GM20000 (cell line): Measurements from ENCODE around the gene GALNT2.
A peak's percentile ranks its signal among the peaks of the same experiment; 100 is the strongest.

Experiments
- DNase-seq: peaks from one replicate; pipeline ENCODE4 v3.0.0; 2012; ENCODE audit warnings: low spot score
- CTCF ChIP-seq: IDR thresholded peaks from 2 replicates; pipeline ENCODE4 v1.5.1; 2012; ENCODE audit warnings: mild to moderate bottlenecking, control low read depth; ENCODE audit errors: extremely low read depth, missing control alignments

GALNT2 gene

GRCh38 chr1:230323686-230324085 lies 256.6 kb downstream of the GALNT2 start:
- DNase-seq = no peak
- TF ChIP-seq CTCF = no peak

GRCh38 chr1:230326971-230327891 lies 260.2 kb downstream of the GALNT2 start:
- no peak for DNase-seq
- TF ChIP-seq CTCF = no peak

DNA sequence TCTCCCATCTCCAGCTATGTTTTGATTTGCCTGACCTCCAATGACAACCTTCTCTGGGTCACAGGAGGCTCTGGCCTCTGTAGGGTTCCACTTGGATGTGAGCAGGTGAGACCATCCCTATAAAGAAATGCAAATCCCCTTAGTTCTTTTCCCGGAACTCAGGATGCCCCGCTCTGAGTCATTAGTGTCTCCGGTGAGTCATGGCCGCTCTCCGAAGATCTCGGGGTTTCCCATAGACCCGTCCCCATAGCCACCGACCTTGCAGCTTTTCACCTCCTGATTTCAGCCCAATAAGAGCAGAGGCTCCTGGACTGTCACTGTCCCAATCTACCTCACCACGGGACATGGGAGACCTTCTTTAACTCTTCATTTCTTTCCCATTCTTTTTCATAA lies 260.9 kb downstream of the GALNT2 start:
- DNase-seq = peak; percentile 56
- TF ChIP-seq CTCF = no peak

DNA sequence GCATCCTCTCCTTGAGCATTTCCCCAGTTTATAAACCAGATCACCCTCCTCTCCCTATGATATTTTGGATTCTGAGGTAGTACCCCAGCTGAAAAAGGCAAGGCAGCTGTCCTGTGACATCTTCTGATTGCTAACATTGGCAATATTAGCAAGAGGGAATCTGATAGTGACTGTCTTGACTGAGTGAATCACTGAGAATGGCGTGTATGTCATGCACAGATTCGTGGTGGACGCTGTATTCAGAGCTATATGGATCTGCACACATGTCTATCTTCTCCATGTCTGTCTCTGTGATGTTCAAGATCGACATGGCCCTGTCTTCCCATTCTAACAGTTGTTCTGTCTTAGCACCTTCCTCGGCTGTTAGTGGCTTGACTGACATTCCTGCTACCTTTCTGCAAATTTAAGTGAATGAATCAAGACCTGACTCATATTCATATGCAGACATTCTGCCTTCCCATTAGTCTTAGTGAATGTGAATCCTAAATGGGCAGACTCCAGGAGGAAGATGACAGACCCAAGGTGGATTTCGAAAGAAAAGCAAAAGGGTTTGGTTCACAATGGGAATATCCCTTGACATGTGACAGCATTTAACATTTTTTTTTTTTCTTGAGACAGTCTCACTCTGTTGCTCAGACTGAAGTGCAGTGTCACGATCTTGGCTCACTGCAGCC lies 261.4 kb downstream of the GALNT2 start:
- DNase-seq = no peak
- TF ChIP-seq CTCF = no peak

DNA sequence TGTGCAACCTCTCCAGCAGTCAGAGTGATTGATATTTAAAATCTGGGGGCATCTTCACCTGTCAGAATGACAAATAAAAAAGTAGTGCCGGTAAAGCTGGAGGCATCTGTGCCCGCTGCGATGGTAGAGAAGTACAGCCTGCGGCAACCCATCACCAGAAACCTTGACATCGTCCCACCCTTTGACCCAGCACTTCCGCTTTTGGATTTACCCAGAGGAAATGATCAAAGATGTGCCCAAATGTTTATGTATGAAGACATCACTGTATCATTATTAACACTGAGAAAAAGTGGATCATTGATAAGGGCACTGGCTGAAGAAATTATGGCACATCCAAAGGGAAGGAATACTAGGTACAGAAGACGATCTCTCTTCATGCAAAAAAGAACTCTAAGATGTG lies 263.1 kb downstream of the GALNT2 start:
- DNase-seq = no peak
- no peak for TF ChIP-seq CTCF
